ENCODE results near the gene WNT7B. TPM values are rescaled to one million over a fixed set of nuclear protein-coding genes. Genes with fewer than 3 reads are reported as not detected.

WNT7B gene
- total and polyA plus RNA-seq, 2 of the 8 experiments (the other 6 are each of a cell fraction or from before 2014, with no cell fraction given) = 0.14 to 0.24 TPM

DNA sequence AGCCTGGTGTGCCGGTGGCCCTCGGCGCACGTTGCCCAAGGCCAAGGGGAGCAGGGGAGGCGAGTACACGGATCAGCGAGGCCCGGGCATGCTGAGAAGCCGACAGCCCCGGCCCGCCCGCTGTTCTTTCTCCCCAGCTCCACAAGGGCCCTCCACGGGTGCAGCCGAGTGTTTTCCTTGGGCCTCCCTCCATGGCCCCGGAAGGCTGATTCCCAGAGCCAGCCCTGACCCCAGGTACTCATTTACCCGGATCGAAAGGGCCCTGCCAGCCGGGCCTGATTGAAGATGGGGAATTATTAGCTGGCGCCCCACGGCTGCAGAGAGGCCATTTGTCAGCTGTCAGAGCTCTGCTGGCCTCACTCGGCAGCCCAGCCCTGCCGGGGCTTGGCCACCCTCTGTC lies 53.1 kb downstream of the WNT7B start (continued):
- TF ChIP-seq, protein P1, sequence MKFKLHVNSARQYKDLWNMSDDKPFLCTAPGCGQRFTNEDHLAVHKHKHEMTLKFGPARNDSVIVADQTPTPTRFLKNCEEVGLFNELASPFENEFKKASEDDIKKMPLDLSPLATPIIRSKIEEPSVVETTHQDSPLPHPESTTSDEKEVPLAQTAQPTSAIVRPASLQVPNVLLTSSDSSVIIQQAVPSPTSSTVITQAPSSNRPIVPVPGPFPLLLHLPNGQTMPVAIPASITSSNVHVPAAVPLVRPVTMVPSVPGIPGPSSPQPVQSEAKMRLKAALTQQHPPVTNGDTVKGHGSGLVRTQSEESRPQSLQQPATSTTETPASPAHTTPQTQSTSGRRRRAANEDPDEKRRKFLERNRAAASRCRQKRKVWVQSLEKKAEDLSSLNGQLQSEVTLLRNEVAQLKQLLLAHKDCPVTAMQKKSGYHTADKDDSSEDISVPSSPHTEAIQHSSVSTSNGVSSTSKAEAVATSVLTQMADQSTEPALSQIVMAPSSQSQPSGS (IDR thresholded peaks at IDR 0.05; ENCODE audit: low read length) = no peak
- TF ChIP-seq, protein P2, sequence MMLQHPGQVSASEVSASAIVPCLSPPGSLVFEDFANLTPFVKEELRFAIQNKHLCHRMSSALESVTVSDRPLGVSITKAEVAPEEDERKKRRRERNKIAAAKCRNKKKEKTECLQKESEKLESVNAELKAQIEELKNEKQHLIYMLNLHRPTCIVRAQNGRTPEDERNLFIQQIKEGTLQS (IDR thresholded peaks at IDR 0.05; ENCODE audit: insufficient read depth, low read depth, low read length) = no peak
- TF ChIP-seq TCF12 (IDR thresholded peaks at IDR 0.05; ENCODE audit: low read depth, low read length) = no peak
